Keratinocyte (primary cell): ENCODE results near the gene NOSIP. TPM values are rescaled to one million over a fixed set of nuclear protein-coding genes. Genes with fewer than 3 reads are reported as not detected.

Source experiments
- DNase-seq: peaks from one replicate; pipeline ENCODE4 v3.0.0-alpha.2; 2011; ENCODE audit warnings: low read depth, missing footprints, low spot score
- FAIRE-seq: peaks from 2 replicates; lab custom pipeline; 2011; peaks lifted over from hg19 to GRCh38; lab: Jason Lieb, UNC
- H2AFZ ChIP-seq: 2 replicates; pipeline ENCODE4 v1.6.0; 2012; ENCODE audit warnings: low read length, control low read depth, inconsistent platforms; ENCODE audit not compliant: control insufficient read depth
- H3K27ac ChIP-seq: 2 replicates; pipeline ENCODE4 v1.5.1; 2011; ENCODE audit warnings: low read length; ENCODE audit not compliant: control insufficient read depth, insufficient read depth
- H3K27me3 ChIP-seq: 3 replicates; pipeline ENCODE4 v1.6.0; 2011; ENCODE audit warnings: low read length; ENCODE audit not compliant: control insufficient read depth, insufficient read depth; ENCODE audit errors: extremely low read depth
- H3K36me3 ChIP-seq, 2 experiments: 2 replicates in 1 of 2; 3 replicates in 1 of 2; pipeline ENCODE4 v1.5.1; 2011; ENCODE audit warnings: low read length in 2 of 2, mild to moderate bottlenecking in 1 of 2; ENCODE audit not compliant: control insufficient read depth in 2 of 2, insufficient read depth in 2 of 2; ENCODE audit errors: extremely low read depth in 1 of 2
- H3K4me1 ChIP-seq: 3 replicates; pipeline ENCODE4 v1.5.1; 2011; ENCODE audit warnings: low read length; ENCODE audit not compliant: control insufficient read depth, insufficient read depth; ENCODE audit errors: extremely low read depth
- H3K4me2 ChIP-seq: 3 replicates; pipeline ENCODE4 v1.6.0; 2011; ENCODE audit warnings: low read depth, low read length; ENCODE audit not compliant: control insufficient read depth, insufficient read depth; ENCODE audit errors: extremely low read depth
- H3K4me3 ChIP-seq, 3 experiments: fragments of 200-600 bp in 1 of 3; sonication (generic) in 1 of 3; 2 replicates in 2 of 3; 3 replicates in 1 of 3; pipeline ENCODE4 v1.5.1; 2011 to 2016; ENCODE audit warnings: low read length in 3 of 3, mild to moderate bottlenecking in 3 of 3, control low read depth in 2 of 3, inconsistent platforms in 1 of 3, low read depth in 1 of 3, mixed read lengths in 1 of 3, mixed run types in 1 of 3, moderate library complexity in 1 of 3; ENCODE audit not compliant: control insufficient read depth in 2 of 3, insufficient read depth in 2 of 3; ENCODE audit errors: extremely low read depth in 1 of 3
- H3K79me2 ChIP-seq: 2 replicates; pipeline ENCODE4 v1.6.0; 2012; ENCODE audit warnings: low read length; ENCODE audit not compliant: control insufficient read depth, insufficient read depth
- H3K9ac ChIP-seq: 3 replicates; pipeline ENCODE4 v1.6.0; 2011; ENCODE audit warnings: low read length; ENCODE audit not compliant: control insufficient read depth, insufficient read depth; ENCODE audit errors: extremely low read depth
- H3K9me1 ChIP-seq: 3 replicates; pipeline ENCODE4 v1.6.0; 2011; ENCODE audit warnings: low read length; ENCODE audit not compliant: control insufficient read depth, insufficient read depth; ENCODE audit errors: extremely low read depth
- H3K9me3 ChIP-seq: 2 replicates; pipeline ENCODE4 v1.5.1; 2012; ENCODE audit warnings: low read depth, low read length; ENCODE audit not compliant: control insufficient read depth
- H4K20me1 ChIP-seq: 3 replicates; pipeline ENCODE4 v1.6.0; 2011; ENCODE audit warnings: low read length; ENCODE audit not compliant: control insufficient read depth, insufficient read depth; ENCODE audit errors: extremely low read depth
- EZH2 ChIP-seq: IDR thresholded peaks from one replicate; pipeline ENCODE4 v1.6.1; 2012; ENCODE audit warnings: inconsistent platforms, mild to moderate bottlenecking, low read length, moderate library complexity
- dilution Hi-C: fragments of 300-500 bp; cut with MboI; formaldehyde crosslinking; loops from one replicate; pipeline ENCODE4 v1.7.0; 2020; ENCODE audit warnings: low sequenced_read_pairs; ENCODE audit not compliant: extremely low pct_ligation_motif_present
- polyA plus RNA-seq, 5 experiments: library from polyadenylated mRNA; depleted of rRNA in 3 of 5; stranded (reverse) in 3 of 5; stranded (forward) in 1 of 5; unstranded in 1 of 5; fragments of >200 nt; gene quantifications; 1 replicate in 1 of 5; 2 replicates in 3 of 5; 3 replicates in 1 of 5; pipeline versions ENCODE4 v1.2.1 to v1.2.3, GENCODE V29; 2011 to 2012; ENCODE audit warnings: missing spikeins in 2 of 5, low read depth in 1 of 5, low replicate concordance in 1 of 5
- TF ChIP-seq, protein P1 (sequence below), 3 experiments: IDR thresholded peaks in 1 of 3; conservative IDR thresholded peaks in 1 of 3; optimal IDR thresholded peaks in 1 of 3; 2 replicates in 2 of 3; 3 replicates in 1 of 3; pipeline versions ENCODE3 to v1.5.1; 2011; ENCODE audit warnings: low read length in 3 of 3, mild to moderate bottlenecking in 3 of 3, moderate library complexity in 2 of 3, control low read depth in 1 of 3, inconsistent platforms in 1 of 3; ENCODE audit not compliant: insufficient read depth in 2 of 3; ENCODE audit errors: extremely low read depth in 1 of 3

NOSIP gene
- polyA plus RNA-seq, 1 donor (not counting 4 experiments of a cell fraction or from before 2014, with no cell fraction given), result 36.6 TPM

- Histone ChIP-seq H3K9ac (no peak overlapping the region), H3K79me2 (peaks cover 28% of the 10 kb centered on the region), H4K20me1 (no peaks in the 10 kb centered on the region), H2AFZ (no peak overlapping the region), H3K36me3 (peaks cover 0 to 1% of the 10 kb centered on the region in 2 experiments), H3K9me1 (no peaks in the 10 kb centered on the region), H3K27me3 (no peaks in the 10 kb centered on the region), H3K4me3 (no peak overlapping the region), H3K27ac (no peak overlapping the region), H3K9me3 (no peaks in the 10 kb centered on the region), H3K4me2 (no peak overlapping the region), H3K4me1 (no peaks in the 10 kb centered on the region)
- dilution Hi-C loops, result no loop called here
- DNase-seq (no peak), FAIRE-seq (no peak)
- TF ChIP-seq, protein P1, sequence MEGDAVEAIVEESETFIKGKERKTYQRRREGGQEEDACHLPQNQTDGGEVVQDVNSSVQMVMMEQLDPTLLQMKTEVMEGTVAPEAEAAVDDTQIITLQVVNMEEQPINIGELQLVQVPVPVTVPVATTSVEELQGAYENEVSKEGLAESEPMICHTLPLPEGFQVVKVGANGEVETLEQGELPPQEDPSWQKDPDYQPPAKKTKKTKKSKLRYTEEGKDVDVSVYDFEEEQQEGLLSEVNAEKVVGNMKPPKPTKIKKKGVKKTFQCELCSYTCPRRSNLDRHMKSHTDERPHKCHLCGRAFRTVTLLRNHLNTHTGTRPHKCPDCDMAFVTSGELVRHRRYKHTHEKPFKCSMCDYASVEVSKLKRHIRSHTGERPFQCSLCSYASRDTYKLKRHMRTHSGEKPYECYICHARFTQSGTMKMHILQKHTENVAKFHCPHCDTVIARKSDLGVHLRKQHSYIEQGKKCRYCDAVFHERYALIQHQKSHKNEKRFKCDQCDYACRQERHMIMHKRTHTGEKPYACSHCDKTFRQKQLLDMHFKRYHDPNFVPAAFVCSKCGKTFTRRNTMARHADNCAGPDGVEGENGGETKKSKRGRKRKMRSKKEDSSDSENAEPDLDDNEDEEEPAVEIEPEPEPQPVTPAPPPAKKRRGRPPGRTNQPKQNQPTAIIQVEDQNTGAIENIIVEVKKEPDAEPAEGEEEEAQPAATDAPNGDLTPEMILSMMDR (optimal IDR thresholded peaks at IDR 0.05 in 1 of 3, IDR thresholded peaks at IDR 0.05 in 1 of 3, conservative IDR thresholded peaks at IDR 0.05 in 1 of 3; ENCODE audit: extremely low read depth in 1 of 3, insufficient read depth in 2 of 3, low read length in 3 of 3), result no peak
- TF ChIP-seq EZH2, result no peak
Observed at GRCh38 chr19:49565261-49565660, 15.1 kb downstream of the NOSIP start.

DNA sequence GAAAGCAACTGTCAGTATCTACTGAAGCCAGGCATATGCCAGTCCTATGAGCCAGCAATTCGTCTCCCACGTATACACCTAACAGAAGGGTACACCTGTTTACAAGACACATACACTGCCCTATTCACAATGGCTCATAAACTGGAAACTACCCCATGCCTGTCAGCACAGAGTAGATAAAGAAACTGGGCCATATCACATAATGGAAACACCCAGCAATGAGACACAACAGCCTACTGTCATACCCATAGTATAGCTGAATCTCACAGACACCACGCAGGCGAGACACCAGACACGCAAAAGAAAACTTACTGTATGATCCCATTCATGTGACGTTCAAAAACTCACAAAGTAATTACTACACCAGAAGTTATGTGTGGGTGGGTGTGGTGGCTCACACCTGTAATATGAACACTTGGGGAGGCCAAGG is 15.7 kb downstream of the NOSIP start:
- H3K9ac ChIP-seq, result no peak overlapping the region
- no peak for FAIRE-seq
- dilution Hi-C loops, result no loop called here
- no peak overlapping the region for H2AFZ ChIP-seq
- no peaks in the 10 kb centered on the region for H4K20me1 ChIP-seq
- H3K36me3 ChIP-seq, result peaks cover 0 to 1% of the 10 kb centered on the region in 2 experiments
- H3K27me3 ChIP-seq, result no peaks in the 10 kb centered on the region
- H3K4me3 ChIP-seq, result no peak overlapping the region
- no peak overlapping the region for H3K27ac ChIP-seq
- TF ChIP-seq EZH2, result no peak
- TF ChIP-seq, protein P1 (optimal IDR thresholded peaks at IDR 0.05 in 1 of 3, IDR thresholded peaks at IDR 0.05 in 1 of 3, conservative IDR thresholded peaks at IDR 0.05 in 1 of 3; ENCODE audit: extremely low read depth in 1 of 3, insufficient read depth in 2 of 3, low read length in 3 of 3), result no peak
- H3K79me2 ChIP-seq, result peaks cover 26% of the 10 kb centered on the region
- H3K4me2 ChIP-seq, result no peak overlapping the region
- no peaks in the 10 kb centered on the region for H3K9me3 ChIP-seq
- DNase-seq, result no peak
- no peaks in the 10 kb centered on the region for H3K9me1 ChIP-seq
- no peaks in the 10 kb centered on the region for H3K4me1 ChIP-seq
